Kasumi-1 (cell line): ENCODE data around the gene MOV10L1.

Source experiments
- DNase-seq, 2 experiments: peaks; one replicate each; lab custom pipeline; 2025; lab: John Stamatoyannopoulos, UW

MOV10L1 gene

DNA sequence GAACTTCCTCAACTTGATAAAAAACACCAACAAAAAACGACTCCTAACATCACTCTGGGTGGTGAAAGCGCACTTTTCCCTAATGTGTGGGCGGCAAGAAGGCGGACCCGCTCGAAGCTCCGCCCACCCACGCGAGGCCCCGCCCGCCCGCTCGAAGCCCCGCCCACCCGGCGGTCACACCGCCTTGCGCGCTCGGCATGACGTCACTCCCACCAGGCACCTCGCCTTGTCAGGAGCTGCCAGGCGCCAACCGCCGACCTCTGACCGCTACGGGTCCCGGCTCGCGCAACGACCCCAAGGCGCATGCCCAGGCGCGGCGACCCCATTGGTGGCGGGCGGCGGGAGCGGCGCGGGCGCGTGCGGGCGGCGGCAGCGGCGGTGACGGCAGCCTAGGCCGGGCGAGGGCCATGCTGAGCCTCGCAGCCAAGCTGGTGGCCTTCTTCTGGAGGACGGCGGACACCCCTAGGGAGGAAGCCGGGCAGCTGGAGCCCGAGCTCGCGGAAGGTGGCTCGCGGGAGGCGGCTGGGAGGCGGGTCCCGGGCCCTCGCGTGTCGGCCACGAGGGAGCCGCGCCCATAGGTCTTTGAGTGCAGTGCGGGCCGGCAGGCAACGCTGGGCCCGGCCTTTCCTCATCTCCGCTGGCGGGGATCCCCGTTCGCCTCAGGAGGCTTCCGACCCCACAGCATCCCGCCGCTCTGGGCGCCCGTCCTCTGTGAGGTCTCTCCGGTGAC is at the start of gene MOV10L1:
TSS of gene MOV10L1 (plus strand) at position 325 of the 730 bp plus-strand sequence. CDS start at position 408, 83 bp downstream.
- DNase-seq: no peak

DNA sequence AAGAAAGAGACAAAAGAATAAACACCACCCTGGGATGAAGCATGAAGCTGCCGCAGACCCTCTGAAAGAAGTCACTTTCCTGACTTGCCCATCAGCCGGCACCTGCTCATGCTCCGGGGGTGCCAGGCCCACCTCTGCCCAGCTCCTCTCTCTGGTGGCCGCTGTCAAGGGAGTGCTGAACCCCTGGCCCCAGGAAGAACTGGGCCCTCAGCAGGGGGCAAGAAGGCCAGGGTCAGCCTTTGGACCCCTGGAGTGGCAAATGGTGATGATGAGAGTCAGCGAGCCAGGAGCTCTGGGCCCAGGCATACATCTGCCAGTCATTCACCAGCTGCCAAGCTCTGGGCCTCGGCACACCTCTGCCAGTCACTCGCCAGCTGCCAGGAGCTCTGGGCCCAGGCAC is 49.1 kb upstream of the MOV10L1 start:
- DNase-seq: no peak

DNA sequence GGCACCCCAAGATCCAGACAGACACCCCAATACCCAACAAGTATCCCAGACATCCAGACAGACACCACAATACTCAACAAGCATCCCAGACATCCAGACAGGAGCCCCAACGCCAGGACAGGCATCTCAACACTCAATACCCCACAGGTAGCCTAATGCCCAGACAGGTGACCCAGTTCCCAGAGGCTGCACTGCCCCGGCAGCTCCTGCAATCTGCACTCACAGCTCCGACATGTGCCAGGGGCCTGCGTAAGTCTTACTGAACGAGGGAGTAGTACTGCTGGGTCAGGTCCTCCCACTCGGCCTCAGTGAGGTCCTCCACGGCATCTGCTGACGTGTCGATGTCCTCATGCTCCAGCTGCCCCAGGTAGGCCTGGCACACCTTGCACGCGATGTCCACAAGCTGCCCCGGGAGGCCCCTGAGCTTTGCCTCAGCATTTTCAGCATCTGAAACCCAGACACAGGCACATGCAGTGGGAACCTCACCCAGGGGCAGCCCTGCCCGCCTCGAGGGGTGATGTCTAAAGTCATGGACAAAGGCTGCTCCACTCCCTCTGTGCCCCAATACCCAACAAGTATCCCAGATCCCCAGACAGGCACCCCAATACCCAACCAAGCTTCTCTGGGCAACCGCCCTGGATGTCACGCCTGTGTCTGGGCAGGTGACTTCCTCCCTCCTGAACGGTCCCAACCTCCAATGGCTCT is 48.3 kb upstream of the MOV10L1 start:
- no peak for DNase-seq

GRCh38 chr22:50044485-50045118 is 45.2 kb upstream of the MOV10L1 start:
- no peak for DNase-seq

- DNase-seq: no peak
Observed at GRCh38 chr22:50045211-50046018, 44.4 kb upstream of the MOV10L1 start.

GRCh38 chr22:50046019-50046415 is 43.8 kb upstream of the MOV10L1 start:
- no peak for DNase-seq

DNA sequence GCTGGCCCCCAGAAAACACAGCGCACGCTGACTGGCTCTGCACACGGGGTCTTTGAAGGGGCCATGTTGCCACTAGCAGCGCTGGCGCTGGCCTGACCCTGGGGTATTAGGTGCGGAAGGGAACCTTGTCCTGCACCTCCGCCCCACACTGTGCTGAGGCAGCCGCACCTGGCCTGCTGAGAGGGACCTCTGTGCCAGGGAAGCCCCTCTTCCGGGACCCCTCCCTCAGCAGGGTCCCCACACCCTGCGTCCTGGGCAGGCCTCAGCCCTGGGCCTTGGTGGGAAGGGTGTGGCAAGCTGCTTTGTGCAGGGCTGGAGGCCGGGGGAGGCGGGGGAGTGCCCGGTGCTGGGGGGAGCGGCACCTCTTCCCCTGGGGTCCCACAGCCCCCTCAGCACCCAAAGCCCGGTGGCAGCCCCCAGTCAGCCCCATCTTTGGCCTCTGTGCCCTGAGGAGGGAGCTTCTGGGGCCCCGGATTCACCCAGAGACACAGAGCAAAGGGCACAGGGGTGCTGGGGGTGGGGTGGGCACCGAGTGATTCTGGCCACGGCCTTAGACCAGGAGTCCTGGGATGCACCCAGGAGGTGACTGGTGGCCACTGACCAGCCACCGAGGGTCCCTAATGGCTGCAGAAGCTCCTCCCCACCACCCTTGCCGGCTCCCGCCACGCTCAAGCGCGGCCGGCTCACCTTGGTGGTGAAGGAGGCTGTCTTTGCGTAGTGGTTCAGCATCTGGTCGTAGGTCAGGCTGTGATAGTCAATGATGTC is 43.1 kb upstream of the MOV10L1 start:
- DNase-seq: no peak

- DNase-seq: no peak
Observed at GRCh38 chr22:50047346-50047745, 42.5 kb upstream of the MOV10L1 start.

DNA sequence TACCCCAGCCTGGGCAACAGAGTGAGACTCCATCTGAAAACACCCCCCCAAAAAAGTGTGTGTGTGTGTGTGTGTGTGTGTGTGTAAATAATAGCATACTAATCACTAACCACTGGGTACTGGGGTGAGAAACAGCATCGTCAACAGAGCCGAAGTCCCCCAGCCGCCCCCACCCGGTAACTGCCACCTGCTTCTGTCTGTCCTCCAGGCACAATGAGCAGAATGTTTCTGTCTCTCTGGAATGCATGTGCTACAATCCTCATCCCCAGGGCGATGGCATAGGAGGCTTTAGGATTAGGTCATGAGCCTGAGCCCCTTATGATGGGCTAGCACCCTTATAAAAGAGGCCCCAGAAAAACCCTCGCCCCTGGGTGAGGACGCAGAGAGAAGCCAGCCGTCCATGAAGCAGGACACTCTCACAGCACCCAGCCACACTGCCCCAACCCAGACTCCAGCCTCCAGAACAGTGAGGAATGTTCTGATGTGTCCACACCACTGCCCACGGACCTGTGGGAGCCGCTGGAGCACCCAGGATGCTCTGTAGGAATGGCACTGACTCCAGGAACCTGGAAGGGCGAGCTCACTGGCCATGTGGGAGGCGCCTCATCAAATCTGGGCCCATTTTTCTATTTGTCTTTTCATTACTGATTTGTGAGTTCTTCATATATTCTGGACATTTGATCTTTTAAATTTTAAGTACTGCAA is 41.6 kb upstream of the MOV10L1 start:
- DNase-seq: no peak

DNA sequence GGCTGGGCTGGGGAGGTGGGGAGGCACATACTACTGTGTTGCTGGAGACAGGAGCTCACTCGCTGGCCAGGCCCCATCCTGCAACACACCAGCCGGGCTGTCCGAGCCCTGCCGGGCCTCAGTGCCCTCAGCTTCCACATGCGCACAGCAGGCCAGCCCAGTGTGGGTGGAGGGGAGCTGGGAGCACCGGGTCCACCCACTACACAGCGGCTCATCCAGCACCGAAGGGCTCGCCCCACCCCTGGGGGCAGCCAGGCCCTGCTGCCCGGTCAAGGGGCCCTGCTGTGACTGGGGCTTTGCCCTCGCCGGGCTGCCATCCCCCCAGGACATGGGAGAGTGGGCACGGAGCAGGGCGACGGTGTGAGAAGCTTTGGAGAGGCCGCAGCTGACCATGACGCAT is 41.0 kb upstream of the MOV10L1 start:
- DNase-seq: no peak

DNA sequence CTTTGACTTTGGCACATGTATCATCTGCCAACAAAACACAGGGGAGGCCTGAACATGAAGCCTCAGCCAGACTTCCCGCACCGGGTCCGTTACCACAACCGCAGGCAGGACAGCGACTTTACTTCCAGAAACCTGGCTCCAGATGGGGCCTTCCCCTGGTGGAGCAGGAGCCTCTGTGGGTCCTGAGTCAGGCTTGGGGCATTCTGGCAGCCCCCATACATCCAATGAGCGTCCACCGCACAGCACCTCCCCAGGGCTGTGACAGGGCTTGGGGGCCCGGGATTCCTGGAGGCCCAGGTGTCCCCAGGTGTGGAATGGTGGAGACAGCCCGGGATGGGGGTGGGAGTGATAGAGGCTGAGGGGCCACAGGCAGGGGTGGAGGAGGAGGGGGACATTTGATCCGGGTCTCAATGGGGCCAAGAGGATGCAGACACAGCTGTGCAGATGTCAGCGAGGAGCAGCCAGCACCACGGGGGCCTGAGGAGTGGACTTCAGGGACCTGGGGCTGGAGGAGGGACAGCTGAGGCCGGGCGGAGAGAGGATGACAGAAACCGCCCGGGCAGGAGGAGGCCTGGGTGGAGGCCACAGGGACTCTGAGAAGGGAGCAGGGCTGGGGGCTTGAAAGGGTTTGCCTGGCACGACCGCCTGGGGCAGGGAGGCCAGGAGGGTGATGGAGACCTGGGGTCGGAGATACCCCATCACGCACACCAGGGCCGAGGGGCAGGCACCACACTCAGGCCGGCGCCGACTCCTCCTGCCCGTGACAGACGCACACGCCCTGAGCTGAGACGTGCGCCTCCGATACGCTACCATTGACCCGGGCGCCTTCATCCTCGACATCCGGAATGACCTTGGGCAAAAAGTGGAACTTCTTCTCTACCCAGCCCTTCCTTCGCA is 40.3 kb upstream of the MOV10L1 start:
- DNase-seq: no peak

GRCh38 chr22:50051930-50052329 is 37.9 kb upstream of the MOV10L1 start:
- no peak for DNase-seq

GRCh38 chr22:50053861-50054260 is 35.9 kb upstream of the MOV10L1 start:
- DNase-seq: no peak

GRCh38 chr22:50056214-50056972 is 33.4 kb upstream of the MOV10L1 start:
- DNase-seq: no peak

GRCh38 chr22:50057278-50058060 is 32.3 kb upstream of the MOV10L1 start:
- DNase-seq: no peak

- DNase-seq: no peak
Observed at GRCh38 chr22:50058061-50058905, 31.5 kb upstream of the MOV10L1 start, which contains the start of gene TTLL8. TSS of gene TTLL8 (minus strand) at chr22:50058298.
